ENCODE measurements around the gene SEMA4A.

DNA sequence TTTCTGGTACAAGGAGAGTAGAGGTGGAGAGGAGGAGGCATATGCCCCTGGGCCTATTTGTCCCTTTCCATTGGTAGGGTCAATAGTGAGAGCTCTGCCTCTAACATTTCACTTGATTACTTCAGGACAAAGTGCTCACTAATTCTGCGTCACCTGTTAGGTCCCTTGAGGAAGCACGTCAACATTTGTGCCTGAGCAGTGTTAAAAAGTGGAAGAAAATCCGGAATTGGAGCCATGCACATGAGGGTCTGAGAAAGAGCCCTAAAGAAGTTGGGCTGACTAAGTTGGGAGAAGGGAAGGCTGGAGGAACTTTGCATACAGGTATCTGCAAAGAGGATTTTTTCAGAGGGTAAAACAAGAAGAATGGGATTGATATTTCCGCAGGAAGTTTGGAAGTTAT, 42.5 kb downstream of the SEMA4A start:
- TF ChIP-seq POLR2A (IDR thresholded peaks at IDR 0.05): no peak
- TF ChIP-seq CTCF (IDR thresholded peaks at IDR 0.05): no peak
- TF ChIP-seq EP300 (IDR thresholded peaks at IDR 0.05): no peak
